ENCODE results near the gene KPNB1.

KPNB1 gene

DNA sequence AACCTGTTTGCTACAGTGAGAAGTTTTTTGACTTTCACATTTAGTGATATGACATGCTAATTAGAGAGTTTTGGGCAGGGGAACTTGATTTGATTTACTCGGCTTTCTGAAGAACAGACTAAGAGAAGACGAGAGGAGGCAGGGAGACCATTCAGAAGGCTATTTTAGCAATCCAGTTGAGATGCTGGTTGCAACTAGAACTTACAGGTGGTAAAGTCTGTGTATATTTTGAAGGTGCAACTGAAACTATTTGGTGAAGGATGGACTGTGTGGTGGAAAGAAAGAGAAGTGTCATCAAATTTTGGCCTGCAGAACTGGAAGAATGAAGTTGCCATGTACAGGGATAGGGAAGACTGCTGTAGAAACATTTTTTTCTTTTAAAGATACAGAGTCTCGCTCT, 42.2 kb upstream of the KPNB1 start:
- no peak for DNase-seq (ENCODE audit: extremely low spot score)
- POLR2A ChIA-PET: no interaction called here
- CTCF ChIA-PET: interaction anchor here (0.6 kb wide), 2 partner anchors 10 to 371 kb away, joined by 3 to 5 read pairs; no protein-coding TSS in a partner anchor
- TF ChIP-seq, protein P1, sequence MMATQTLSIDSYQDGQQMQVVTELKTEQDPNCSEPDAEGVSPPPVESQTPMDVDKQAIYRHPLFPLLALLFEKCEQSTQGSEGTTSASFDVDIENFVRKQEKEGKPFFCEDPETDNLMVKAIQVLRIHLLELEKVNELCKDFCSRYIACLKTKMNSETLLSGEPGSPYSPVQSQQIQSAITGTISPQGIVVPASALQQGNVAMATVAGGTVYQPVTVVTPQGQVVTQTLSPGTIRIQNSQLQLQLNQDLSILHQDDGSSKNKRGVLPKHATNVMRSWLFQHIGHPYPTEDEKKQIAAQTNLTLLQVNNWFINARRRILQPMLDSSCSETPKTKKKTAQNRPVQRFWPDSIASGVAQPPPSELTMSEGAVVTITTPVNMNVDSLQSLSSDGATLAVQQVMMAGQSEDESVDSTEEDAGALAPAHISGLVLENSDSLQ (IDR thresholded peaks at IDR 0.05): no peak
- TF ChIP-seq ZNF384 (IDR thresholded peaks at IDR 0.05): no peak
- no peak for TF ChIP-seq L3MBTL2 (conservative IDR thresholded peaks at IDR 0.05)
- TF ChIP-seq SP1 (IDR thresholded peaks at IDR 0.05): no peak
- no peak for TF ChIP-seq LEF1 (IDR thresholded peaks at IDR 0.05; ENCODE audit: borderline replicate concordance)
- TF ChIP-seq FOXK2 (IDR thresholded peaks at IDR 0.05): no peak
- TF ChIP-seq BHLHE40 (IDR thresholded peaks at IDR 0.05; ENCODE audit: borderline replicate concordance): no peak
- TF ChIP-seq HDGF (IDR thresholded peaks at IDR 0.05; ENCODE audit: borderline replicate concordance): no peak
- no peak for TF ChIP-seq CTBP1 (IDR thresholded peaks at IDR 0.05; ENCODE audit: borderline replicate concordance)
- no peak for TF ChIP-seq FOXM1 (IDR thresholded peaks at IDR 0.05; ENCODE audit: borderline replicate concordance)
- TF ChIP-seq NFRKB (IDR thresholded peaks at IDR 0.05): no peak
- TF ChIP-seq FOXA1 (IDR thresholded peaks at IDR 0.05): no peak
- TF ChIP-seq ELF4 (IDR thresholded peaks at IDR 0.05): no peak

DNA sequence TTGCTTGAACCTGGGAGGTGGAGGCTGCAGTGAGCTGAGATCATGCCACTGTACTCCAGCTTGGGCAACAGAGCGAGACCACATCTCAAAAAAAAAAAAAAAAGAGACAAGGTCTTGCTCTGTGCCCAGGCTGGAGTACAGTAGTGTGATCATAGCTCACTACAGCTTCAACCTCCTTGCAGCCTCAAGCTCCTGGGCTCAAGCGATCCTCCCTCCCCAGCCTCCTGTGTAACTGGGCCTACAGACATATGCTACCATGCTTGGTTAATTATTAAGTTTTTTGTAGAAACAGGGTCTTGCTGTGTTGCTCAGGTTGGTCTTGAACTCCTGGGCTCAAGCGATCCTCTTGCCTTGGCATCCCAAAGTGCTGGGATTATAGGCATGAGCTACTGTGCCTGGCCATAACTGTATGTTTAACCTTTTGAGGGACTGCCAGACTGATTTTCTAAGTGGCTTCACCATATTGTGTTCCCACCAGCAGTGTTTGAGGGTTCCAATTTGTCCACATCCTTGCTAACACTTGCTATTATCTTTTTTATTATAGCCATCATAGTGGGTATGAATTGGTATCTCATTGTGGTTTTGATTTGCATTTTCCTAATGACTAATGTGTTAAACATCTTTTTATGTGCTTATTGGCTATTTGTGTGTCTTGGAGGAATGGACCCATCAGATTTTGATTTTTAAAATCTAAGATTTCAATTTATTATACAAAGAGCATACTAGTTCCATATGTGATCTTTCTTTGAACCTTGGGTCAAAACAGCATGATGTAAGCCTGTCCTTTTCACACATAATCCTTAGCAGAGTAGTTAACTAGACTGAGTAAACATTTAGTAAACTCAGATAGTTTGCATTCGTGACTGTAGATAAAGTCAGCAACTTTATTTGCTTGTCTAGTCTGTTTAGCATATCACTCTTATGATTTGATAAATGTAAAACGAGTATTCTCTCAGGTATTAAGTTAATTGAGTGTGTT, 38.1 kb upstream of the KPNB1 start:
- no peak for DNase-seq (ENCODE audit: extremely low spot score)
- ChIA-PET CTCF (no interaction called here), POLR2A (no interaction called here)
- no peak for TF ChIP-seq FOXA1 (IDR thresholded peaks at IDR 0.05)
- TF ChIP-seq TARDBP (IDR thresholded peaks at IDR 0.05): no peak

DNA sequence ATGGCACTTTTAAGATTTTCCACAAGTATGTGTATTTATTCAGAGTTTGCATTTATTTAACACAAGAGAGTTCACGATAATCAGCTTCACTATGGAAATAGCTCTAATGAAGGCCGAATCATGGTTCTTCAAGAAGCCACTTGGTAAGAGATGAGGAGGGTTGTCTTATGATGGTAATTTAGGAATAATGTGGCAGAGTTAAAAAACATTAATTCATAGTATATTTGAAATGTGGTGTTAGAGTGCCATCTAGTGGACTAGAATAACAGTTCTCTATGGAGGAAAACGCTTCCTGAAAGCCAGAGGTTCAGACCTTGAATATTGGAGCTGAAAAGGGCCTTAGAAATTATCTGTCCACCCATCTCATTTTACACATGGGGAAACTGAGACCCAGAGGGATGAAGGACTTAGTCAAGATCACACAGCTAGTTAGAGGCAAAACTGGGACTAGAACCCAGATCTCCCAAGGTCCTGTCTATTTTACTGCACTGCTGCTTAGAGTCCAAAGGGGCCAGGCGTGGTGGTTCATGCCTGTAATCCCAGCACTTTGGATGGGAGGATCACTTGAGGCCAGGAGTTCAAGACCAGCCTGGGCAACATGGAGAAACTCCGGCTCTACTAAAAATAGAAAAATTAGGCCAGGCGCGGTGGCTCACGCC, 33.8 kb upstream of the KPNB1 start:
- DNase-seq (ENCODE audit: extremely low spot score): peak; percentile 39
- POLR2A ChIA-PET: interaction anchor here (1.0 kb wide), 1 partner anchor 34 kb away, joined by 3 read pairs; the partner anchor contains the start of gene KPNB1
- TF ChIP-seq SP1 (IDR thresholded peaks at IDR 0.05) (no peak), CTBP1 (IDR thresholded peaks at IDR 0.05; ENCODE audit: borderline replicate concordance) (no peak), BHLHE40 (IDR thresholded peaks at IDR 0.05; ENCODE audit: borderline replicate concordance) (no peak), HDGF (IDR thresholded peaks at IDR 0.05; ENCODE audit: borderline replicate concordance) (no peak), LEF1 (IDR thresholded peaks at IDR 0.05; ENCODE audit: borderline replicate concordance) (no peak)
- CTCF ChIA-PET: interaction anchor here (0.6 to 1.0 kb wide), 7 partner anchors 10 to 192 kb away, joined by 3 to 5 read pairs (median 4); no protein-coding TSS in a partner anchor

DNA sequence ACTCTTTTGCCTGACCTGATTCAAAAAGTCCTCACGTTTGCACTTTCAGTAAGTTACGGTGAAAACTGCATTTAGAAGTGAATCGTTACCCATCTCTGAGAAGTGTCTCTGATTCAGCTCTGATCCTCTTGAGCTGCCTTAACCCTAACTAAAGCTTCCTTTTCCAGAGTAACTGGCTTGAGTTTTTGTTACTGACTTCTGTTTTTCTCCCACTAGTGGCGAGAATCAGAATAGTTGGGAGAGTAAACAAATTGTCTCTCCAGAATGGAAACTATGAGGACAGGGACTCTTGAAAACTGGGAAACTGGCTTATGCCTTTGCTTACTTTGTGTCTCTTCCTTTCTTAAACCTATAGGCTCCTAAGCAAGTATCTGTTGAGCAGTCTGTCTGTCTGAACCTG, 31.3 kb upstream of the KPNB1 start:
- TF ChIP-seq ZNF384 (IDR thresholded peaks at IDR 0.05): no peak
- TF ChIP-seq TARDBP (IDR thresholded peaks at IDR 0.05): no peak
- no peak for TF ChIP-seq ELF4 (IDR thresholded peaks at IDR 0.05)
- no peak for TF ChIP-seq FOXA1 (IDR thresholded peaks at IDR 0.05)
- no peak for TF ChIP-seq BHLHE40 (IDR thresholded peaks at IDR 0.05; ENCODE audit: borderline replicate concordance)
- no peak for TF ChIP-seq SUZ12 (IDR thresholded peaks at IDR 0.05)
- TF ChIP-seq, protein P1 (IDR thresholded peaks at IDR 0.05): no peak
- no peak for TF ChIP-seq CTBP1 (IDR thresholded peaks at IDR 0.05; ENCODE audit: borderline replicate concordance)
- TF ChIP-seq LEF1 (IDR thresholded peaks at IDR 0.05; ENCODE audit: borderline replicate concordance): no peak
- TF ChIP-seq NFRKB (IDR thresholded peaks at IDR 0.05): no peak
- no peak for TF ChIP-seq L3MBTL2 (conservative IDR thresholded peaks at IDR 0.05)
- DNase-seq (ENCODE audit: extremely low spot score): peak; percentile 19
- POLR2A ChIA-PET: interaction anchor here (1.8 to 2.1 kb wide), 2 partner anchors 31 to 32 kb away, joined by 5 to 7 read pairs; partner anchors contain the start of gene KPNB1

DNA sequence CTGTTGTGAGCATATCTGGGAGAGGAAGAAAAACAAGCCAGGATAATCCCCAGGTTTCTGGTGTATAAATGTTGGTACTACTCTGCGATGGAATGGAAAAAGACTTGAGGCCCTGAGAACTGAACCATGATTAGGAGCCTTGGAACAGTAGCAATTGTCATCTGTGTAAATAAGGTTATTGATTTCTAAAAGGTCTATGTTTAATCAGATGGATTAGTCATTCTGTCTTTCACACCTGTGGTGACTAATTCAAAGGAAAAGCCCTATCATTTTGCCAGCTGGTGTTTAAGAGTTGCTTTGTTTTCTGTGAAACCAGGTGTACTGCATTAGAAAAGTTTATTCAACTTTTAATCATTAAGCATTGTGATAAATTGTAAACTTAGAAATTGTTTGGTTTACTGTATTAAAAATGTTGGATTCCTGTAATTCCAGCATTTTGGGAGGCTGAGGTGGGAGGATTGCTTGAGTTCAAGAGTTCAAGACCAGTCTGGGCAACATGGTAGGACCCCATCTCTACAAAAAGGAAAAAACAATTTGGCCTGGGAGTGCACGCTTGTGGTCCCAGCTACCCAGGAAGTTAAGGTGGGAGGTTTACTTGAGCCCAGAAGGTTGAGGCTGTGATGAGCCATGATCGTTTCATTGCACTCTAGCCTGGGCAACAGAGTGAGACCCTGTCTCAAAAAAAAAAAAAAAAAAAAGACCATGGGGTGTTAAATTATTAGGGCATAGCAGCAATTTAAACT, 29.0 kb upstream of the KPNB1 start:
- POLR2A ChIA-PET: interaction anchor here (1.3 kb wide), 1 partner anchor 29 kb away, joined by 3 read pairs; the partner anchor contains the start of gene KPNB1
- DNase-seq (ENCODE audit: extremely low spot score): no peak
- no peak for TF ChIP-seq FOXA1 (IDR thresholded peaks at IDR 0.05)
- CTCF ChIA-PET: no interaction called here

More for the DNA sequence above, 31.3 kb upstream of the KPNB1 start:
- CTCF ChIA-PET: interaction anchor here (0.7 to 1.6 kb wide), 4 partner anchors 9 to 118 kb away, joined by 3 to 4 read pairs (median 3); no protein-coding TSS in a partner anchor

DNA sequence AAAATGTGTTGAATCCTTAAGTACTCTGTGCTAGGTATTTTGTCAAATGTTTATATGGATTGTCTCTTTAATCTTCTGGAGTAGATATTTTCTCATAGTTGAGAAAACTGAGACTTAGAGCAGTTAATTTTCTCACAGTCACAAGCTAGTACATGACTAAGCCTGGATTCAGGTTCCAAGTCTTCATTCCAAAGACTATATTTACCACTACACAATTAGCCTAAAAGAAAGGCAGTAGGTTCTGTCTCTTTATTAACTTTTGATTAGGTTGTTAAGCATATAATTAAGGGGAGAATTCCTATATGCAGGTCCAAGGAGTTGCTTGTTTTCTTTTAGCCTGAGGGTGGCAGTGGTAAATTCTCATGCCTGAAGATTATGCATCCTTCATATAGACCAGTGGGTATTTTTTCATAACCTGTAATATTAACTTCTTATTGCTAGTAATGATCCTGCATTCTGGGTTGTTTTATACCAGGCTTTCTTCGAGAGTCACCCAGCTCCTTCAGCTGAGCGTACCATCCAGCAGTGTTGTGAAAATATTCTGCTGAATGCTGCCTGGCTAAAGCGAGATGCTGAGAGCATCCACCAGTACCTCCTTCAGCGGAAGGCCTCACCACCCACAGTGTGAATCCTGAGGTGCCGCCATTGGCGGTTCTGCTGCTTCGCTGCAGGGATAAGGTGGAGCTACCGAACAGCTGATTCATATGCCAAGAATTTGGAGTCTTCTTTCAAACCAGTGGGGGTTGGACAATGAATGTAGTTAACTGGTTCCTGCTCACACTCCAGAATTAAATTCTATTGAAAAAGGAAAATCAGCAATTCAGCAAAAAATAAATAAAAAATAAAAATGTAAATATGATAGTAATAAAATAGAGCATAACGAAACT, 28.2 kb upstream of the KPNB1 start:
- ChIA-PET POLR2A (interaction anchor here (1.2 kb wide), 1 partner anchor 28 kb away, joined by 4 read pairs; the partner anchor contains the start of gene KPNB1), CTCF (no interaction called here)
- peak; percentile 20 for DNase-seq (ENCODE audit: extremely low spot score)
- TF ChIP-seq FOXM1 (IDR thresholded peaks at IDR 0.05; ENCODE audit: borderline replicate concordance) (no peak), ZNF384 (IDR thresholded peaks at IDR 0.05) (no peak), L3MBTL2 (conservative IDR thresholded peaks at IDR 0.05) (no peak), BHLHE40 (IDR thresholded peaks at IDR 0.05; ENCODE audit: borderline replicate concordance) (no peak), HDGF (IDR thresholded peaks at IDR 0.05; ENCODE audit: borderline replicate concordance) (no peak), TARDBP (IDR thresholded peaks at IDR 0.05) (no peak), FOXK2 (IDR thresholded peaks at IDR 0.05) (no peak), LEF1 (IDR thresholded peaks at IDR 0.05; ENCODE audit: borderline replicate concordance) (no peak), ELF4 (IDR thresholded peaks at IDR 0.05) (no peak), SUZ12 (IDR thresholded peaks at IDR 0.05) (no peak)
- TF ChIP-seq, protein P1 (IDR thresholded peaks at IDR 0.05): no peak
